Gastrocnemius medialis (tissue), 4 donors: ENCODE data around the gene PRICKLE3. TPM values are rescaled to one million over a fixed set of nuclear protein-coding genes. Genes with fewer than 3 reads are reported as not detected.
A peak's percentile ranks its signal among the peaks of the same experiment; 100 is the strongest.
"Not testable (repeated sequence)": the region's sequence is repeated elsewhere in the genome, so short reads cannot be mapped to it uniquely, and the experiment has no call there.

Experiments used
- ATAC-seq, 2 donors: fragments of 150-250 bp; one replicate each; pipeline ENCODE4 v1.9.1; 2016
- DNase-seq, 2 donors: peaks; one replicate each; pipeline ENCODE4 v3.0.0-alpha.2; 2019
- H3K27ac ChIP-seq, 4 donors: fragments of 200-600 bp; sonication (generic); 1 replicate in 1 of 4; 2 replicates in 3 of 4; pipeline ENCODE4 v1.5.1; 2016 to 2018; ENCODE audit warnings: mild to moderate bottlenecking in 2 of 4, moderate library complexity in 1 of 4
- H3K27me3 ChIP-seq, 3 donors: fragments of 200-600 bp; sonication (generic) in 2 of 3; 1 replicate in 1 of 3; 2 replicates in 2 of 3; pipeline versions ENCODE4 v1.5.1 to v1.6.0; 2016 to 2019; ENCODE audit warnings: mild to moderate bottlenecking in 1 of 3, moderate library complexity in 1 of 3
- H3K36me3 ChIP-seq, 2 donors: fragments of 200-600 bp; sonication (generic) in 1 of 2; one replicate each; pipeline ENCODE4 v1.5.1; 2017 to 2018
- H3K4me1 ChIP-seq, 2 donors: fragments of 200-600 bp; sonication (generic) in 1 of 2; one replicate each; pipeline ENCODE4 v1.5.1; 2016 to 2017; ENCODE audit warnings: mild to moderate bottlenecking in 2 of 2
- H3K4me3 ChIP-seq, 4 donors: fragments of 200-600 bp; sonication (generic) in 3 of 4; 1 replicate in 1 of 4; 2 replicates in 3 of 4; pipeline ENCODE4 v1.5.1; 2016 to 2019; ENCODE audit warnings: mild to moderate bottlenecking in 2 of 4
- H3K9me3 ChIP-seq, 3 donors: fragments of 200-600 bp; sonication (generic) in 2 of 3; 1 replicate in 1 of 3; 2 replicates in 2 of 3; pipeline ENCODE4 v1.5.1; 2016 to 2019
- CTCF ChIP-seq, 5 experiments: fragments of 450-650 bp in 3 of 5; fragments of 200-600 bp in 2 of 5; sonication (generic) in 2 of 5; IDR thresholded peaks in 4 of 5; conservative IDR thresholded peaks in 1 of 5; 1 replicate in 4 of 5; 2 replicates in 1 of 5; pipeline ENCODE4 v1.5.1; 2016 to 2019; ENCODE audit warnings: antibody characterized with exemption in 5 of 5, mild to moderate bottlenecking in 3 of 5, moderate library complexity in 3 of 5
- POLR2A ChIP-seq, 2 donors: fragments of 450-650 bp; IDR thresholded peaks; one replicate each; pipeline ENCODE4 v1.6.1; 2017; ENCODE audit warnings: antibody characterized with exemption in 2 of 2, mild to moderate bottlenecking in 2 of 2, moderate library complexity in 2 of 2
- in situ Hi-C, 4 donors: fragments of 200-750 bp; cut with MboI; loops; one replicate each; pipeline versions ENCODE4 v1.15.0 to v1.8.0; 2017; ENCODE audit warnings: low sequenced_read_pairs in 4 of 4
- intact Hi-C: fragments of 100-400 bp; cut with DNase I; formaldehyde crosslinking; loops from one replicate; pipeline ENCODE4 v1.15.1; 2023; ENCODE audit warnings: low total_unique reads
- total RNA-seq, 4 donors: library from RNA; depleted of rRNA; stranded (reverse); fragments of >200 nt; gene quantifications; one replicate each; pipeline versions ENCODE4 v1.1.0 to v1.2.3, GENCODE V29; 2016

Gene PRICKLE3
- total RNA-seq, 4 donors from 2014 or later = 9.1 to 33.1 (median 21.3) TPM

- H3K9me3 ChIP-seq = no peaks in the 10 kb centered on the region
- DNase-seq (no peak), ATAC-seq (no peak)
- H3K27me3 ChIP-seq = no peaks in the 10 kb centered on the region
- intact Hi-C loops (no loop called here), in situ Hi-C loops (no loop called here)
- no peaks in the 10 kb centered on the region for H3K36me3 ChIP-seq
- no peak for TF ChIP-seq POLR2A (IDR thresholded peaks at IDR 0.05)
- no peak for TF ChIP-seq CTCF (IDR thresholded peaks at IDR 0.05 in 4 of 5, conservative IDR thresholded peaks at IDR 0.05 in 1 of 5)
- peak overlapping the region in 2 of 4 donors; percentile 28 to 38 for H3K27ac ChIP-seq
- H3K4me3 ChIP-seq = no peak overlapping the region
- no peaks in the 10 kb centered on the region for H3K4me1 ChIP-seq
These were observed 48.7 kb downstream of the PRICKLE3 start for GRCh38 chrX:49137492-49137891.

- in situ Hi-C loops = no loop called here
- DNase-seq (no peak), ATAC-seq (no peak)
- no peak overlapping the region for H3K27ac ChIP-seq
- intact Hi-C loops = no loop called here
- H3K36me3 ChIP-seq = no peaks in the 10 kb centered on the region
- no peaks in the 10 kb centered on the region for H3K9me3 ChIP-seq
- H3K4me3 ChIP-seq = no peak overlapping the region
- no peaks in the 10 kb centered on the region for H3K27me3 ChIP-seq
- H3K4me1 ChIP-seq = no peaks in the 10 kb centered on the region
- TF ChIP-seq CTCF (IDR thresholded peaks at IDR 0.05 in 4 of 5, conservative IDR thresholded peaks at IDR 0.05 in 1 of 5) = no peak
- TF ChIP-seq POLR2A (IDR thresholded peaks at IDR 0.05) = no peak
These were observed 52.4 kb downstream of the PRICKLE3 start for GRCh38 chrX:49133759-49134158.

- in situ Hi-C loops, H3K27me3 ChIP-seq, H3K4me1 ChIP-seq, intact Hi-C loops, H3K36me3 ChIP-seq, H3K9me3 ChIP-seq, DNase-seq, H3K4me3 ChIP-seq, ATAC-seq, H3K27ac ChIP-seq: not testable (repeated sequence)
These were observed 53.9 kb downstream of the PRICKLE3 start for GRCh38 chrX:49132275-49132674.

- TF ChIP-seq CTCF (IDR thresholded peaks at IDR 0.05 in 4 of 5, conservative IDR thresholded peaks at IDR 0.05 in 1 of 5) (no peak), POLR2A (IDR thresholded peaks at IDR 0.05) (no peak)
- no peak overlapping the region for H3K4me3 ChIP-seq
- H3K27me3 ChIP-seq = no peaks in the 10 kb centered on the region
- H3K27ac ChIP-seq = no peak overlapping the region
- in situ Hi-C loops (no loop called here), intact Hi-C loops (no loop called here)
- no peak for ATAC-seq
- H3K9me3 ChIP-seq = no peaks in the 10 kb centered on the region
- H3K4me1 ChIP-seq = no peaks in the 10 kb centered on the region
- DNase-seq = no peak
- H3K36me3 ChIP-seq = no peaks in the 10 kb centered on the region
These were observed 56.7 kb downstream of the PRICKLE3 start for GRCh38 chrX:49129427-49129826.

- H3K27ac ChIP-seq, H3K27me3 ChIP-seq, ATAC-seq, in situ Hi-C loops, H3K4me3 ChIP-seq, DNase-seq, H3K4me1 ChIP-seq, H3K9me3 ChIP-seq, intact Hi-C loops, H3K36me3 ChIP-seq: not testable (repeated sequence)
These were observed 58.4 kb downstream of the PRICKLE3 start for GRCh38 chrX:49127742-49128258.

Other genes starting within 250 kb of the PRICKLE3 start
- 10 to 100 TPM; 22.2 to 32.2 (median 28.5) TPM for gene OTUD5, start 228.8 kb downstream of the PRICKLE3 start, total RNA-seq
- gene KCND1, start 214.5 kb downstream of the PRICKLE3 start, total RNA-seq = 1 to 10 TPM in 1 of 4 donors, under 1 TPM in 3; 0.09 to 1.2 (median 0.77) TPM
- 10 to 100 TPM in 2 of 4 donors, 1 to 10 TPM in 2; 8.6 to 19.3 (median 10.1) TPM for gene GRIPAP1, start 184.1 kb downstream of the PRICKLE3 start, total RNA-seq
- 10 to 100 TPM; 29.3 to 44.5 (median 34.7) TPM for gene TFE3, start 143.0 kb downstream of the PRICKLE3 start, total RNA-seq
- under 1 TPM; 0.07 to 0.55 (median 0.40) TPM for gene CCDC120, start 127.4 kb downstream of the PRICKLE3 start, total RNA-seq
- gene PRAF2, start 112.4 kb downstream of the PRICKLE3 start, total RNA-seq = 1 to 10 TPM; 4.5 to 6.6 (median 4.7) TPM
- gene WDR45, start 106.5 kb downstream of the PRICKLE3 start, total RNA-seq = 100 to 1,000 TPM in 3 of 4 donors, 10 to 100 TPM in 1; 98.2 to 125 (median 105) TPM
- 10 to 100 TPM; 35.2 to 41.3 (median 38.9) TPM for gene GPKOW, start 62.6 kb downstream of the PRICKLE3 start, total RNA-seq
- 1 to 10 TPM; 2.7 to 7.3 (median 5.3) TPM for gene MAGIX, start 23.6 kb downstream of the PRICKLE3 start, total RNA-seq
- gene PLP2, start 14.5 kb downstream of the PRICKLE3 start, total RNA-seq = 10 to 100 TPM; 12.8 to 53.5 (median 32.5) TPM
- 1 to 10 TPM in 1 of 4 donors, under 1 TPM in 3; 0.15 to 3.9 (median 0.40) TPM for gene SYP, start 13.8 kb upstream of the PRICKLE3 start, total RNA-seq
- gene CACNA1F, start 47.0 kb upstream of the PRICKLE3 start, total RNA-seq = not detected
- gene CCDC22, start 49.1 kb upstream of the PRICKLE3 start, total RNA-seq = 10 to 100 TPM; 11.1 to 22.0 (median 17.0) TPM
- gene FOXP3, start 78.3 kb upstream of the PRICKLE3 start, total RNA-seq = not detected
- 10 to 100 TPM; 24.0 to 49.6 (median 34.2) TPM for gene PPP1R3F, start 83.4 kb upstream of the PRICKLE3 start, total RNA-seq
- gene GAGE10, start 117.3 kb upstream of the PRICKLE3 start, total RNA-seq = not detected
- not detected for gene GAGE12J, start 135.7 kb upstream of the PRICKLE3 start, total RNA-seq
- gene GAGE13, start 145.2 kb upstream of the PRICKLE3 start, total RNA-seq = not detected